Cardiac muscle cell (in vitro differentiated cells and primary cell): ENCODE measurements around the gene MIGA2. TPM values are rescaled to one million over a fixed set of nuclear protein-coding genes. Genes with fewer than 3 reads are reported as not detected.
"Not testable (repeated sequence)": the region's sequence is repeated elsewhere in the genome, so short reads cannot be mapped to it uniquely, and the experiment has no call there.

Experiments
- DNase-seq, 2 donors: peaks; one replicate each; pipeline versions ENCODE4 v3.0.0 to v3.0.0-alpha.2; 2010 to 2017; ENCODE audit warnings: low read depth in 1 of 2, low spot score in 1 of 2
- H3K27ac ChIP-seq: fragments of 200-600 bp; sonication (generic); 2 replicates; pipeline ENCODE4 v1.5.1; 2016
- H3K27me3 ChIP-seq: fragments of 200-600 bp; sonication (generic); 2 replicates; pipeline ENCODE4 v1.6.0; 2016; ENCODE audit warnings: control low read depth
- H3K36me3 ChIP-seq: fragments of 200-600 bp; sonication (generic); 2 replicates; pipeline ENCODE4 v1.5.1; 2016; ENCODE audit warnings: control low read depth
- H3K4me1 ChIP-seq: fragments of 200-600 bp; sonication (generic); 2 replicates; pipeline ENCODE4 v1.8.1; 2017; ENCODE audit warnings: low read depth, mild to moderate bottlenecking, mixed run types
- H3K4me3 ChIP-seq: fragments of 200-600 bp; sonication (generic); 2 replicates; pipeline ENCODE4 v1.5.1; 2016; ENCODE audit warnings: mild to moderate bottlenecking
- H3K9me3 ChIP-seq: fragments of 200-600 bp; sonication (generic); 2 replicates; pipeline ENCODE4 v1.5.1; 2017; ENCODE audit warnings: low read depth, mild to moderate bottlenecking, control low read depth
- polyA plus RNA-seq: library from polyadenylated mRNA; unstranded; fragments of >200 nt; fragmentation: Nextera tagmentation; extraction: Ambion mirVana; gene quantifications from 2 replicates; pipeline ENCODE4 v1.2.1, GENCODE V29; 2016
- total RNA-seq: library from RNA; depleted of rRNA; stranded (reverse); fragments of >200 nt; gene quantifications from 2 replicates; pipeline ENCODE4 v1.2.3, GENCODE V29; 2016
- TF ChIP-seq, protein P1 (sequence below): IDR thresholded peaks from 2 replicates; pipeline ENCODE4 v1.5.1; 2012; ENCODE audit warnings: low read depth, mild to moderate bottlenecking, low read length

The MIGA2 gene
- total and polyA plus RNA-seq, 2 experiments from 2014 or later: 48.7 to 69.8 TPM

DNA sequence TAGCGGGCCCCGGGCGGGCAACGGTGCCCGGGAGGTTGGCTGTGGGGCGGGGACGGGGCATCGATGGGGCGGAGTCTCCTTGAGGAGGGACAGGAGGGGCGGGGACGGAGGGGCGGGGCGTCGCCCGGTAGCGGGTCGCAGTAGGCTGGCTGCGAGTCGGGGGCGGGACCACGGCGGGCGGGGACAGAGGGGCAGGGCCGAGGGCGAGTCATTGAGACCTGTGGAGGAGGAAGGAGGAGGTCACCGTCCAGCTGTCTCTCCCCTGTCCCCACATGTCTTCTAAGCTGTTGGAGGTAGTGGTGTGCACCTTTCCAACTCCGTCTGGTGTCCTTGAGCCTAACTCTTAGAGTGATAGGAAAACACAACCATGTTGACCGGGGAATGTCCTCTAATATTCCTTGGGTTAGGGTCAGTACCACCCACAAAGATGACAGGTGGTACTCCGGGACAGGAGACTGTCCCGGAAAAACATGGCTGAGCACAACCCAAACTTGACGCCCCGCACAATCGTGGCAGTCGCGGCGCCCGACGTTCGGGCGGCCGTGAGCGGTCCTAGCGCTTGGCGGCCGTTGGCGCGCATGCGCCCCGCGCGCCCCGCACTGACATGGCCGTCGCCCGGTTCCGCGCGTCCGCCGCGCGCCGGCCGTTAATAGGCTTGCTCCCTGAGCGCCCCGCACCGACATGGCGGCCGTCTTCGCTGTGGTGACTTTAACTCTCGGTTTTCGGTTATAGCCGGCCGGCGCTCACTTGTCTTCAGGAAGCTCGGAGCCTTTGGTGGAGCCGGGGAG is 74.5 kb downstream of the MIGA2 start, which contains the start of the genes CRAT and PTPA:
TSS of gene CRAT (minus strand) at position 54 of the 788 bp plus-strand sequence. CDS start 284 bp downstream, outside the sequence.
TSS of gene PTPA (plus strand) at position 676 of the 788 bp plus-strand sequence. CDS start 186 bp downstream, outside the sequence.
- Histone ChIP-seq H3K27me3 (no peaks in the 10 kb centered on the region), H3K4me1 (no peaks in the 10 kb centered on the region), H3K27ac (peak within 1 kb of the TSS; percentile 92), H3K36me3 (no peaks in the 10 kb centered on the region), H3K9me3 (no peaks in the 10 kb centered on the region), H3K4me3 (peak within 1 kb of the TSS; percentile 88)
- peak; percentile 96 for DNase-seq
- TF ChIP-seq, protein P1, sequence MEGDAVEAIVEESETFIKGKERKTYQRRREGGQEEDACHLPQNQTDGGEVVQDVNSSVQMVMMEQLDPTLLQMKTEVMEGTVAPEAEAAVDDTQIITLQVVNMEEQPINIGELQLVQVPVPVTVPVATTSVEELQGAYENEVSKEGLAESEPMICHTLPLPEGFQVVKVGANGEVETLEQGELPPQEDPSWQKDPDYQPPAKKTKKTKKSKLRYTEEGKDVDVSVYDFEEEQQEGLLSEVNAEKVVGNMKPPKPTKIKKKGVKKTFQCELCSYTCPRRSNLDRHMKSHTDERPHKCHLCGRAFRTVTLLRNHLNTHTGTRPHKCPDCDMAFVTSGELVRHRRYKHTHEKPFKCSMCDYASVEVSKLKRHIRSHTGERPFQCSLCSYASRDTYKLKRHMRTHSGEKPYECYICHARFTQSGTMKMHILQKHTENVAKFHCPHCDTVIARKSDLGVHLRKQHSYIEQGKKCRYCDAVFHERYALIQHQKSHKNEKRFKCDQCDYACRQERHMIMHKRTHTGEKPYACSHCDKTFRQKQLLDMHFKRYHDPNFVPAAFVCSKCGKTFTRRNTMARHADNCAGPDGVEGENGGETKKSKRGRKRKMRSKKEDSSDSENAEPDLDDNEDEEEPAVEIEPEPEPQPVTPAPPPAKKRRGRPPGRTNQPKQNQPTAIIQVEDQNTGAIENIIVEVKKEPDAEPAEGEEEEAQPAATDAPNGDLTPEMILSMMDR: no peak

DNA sequence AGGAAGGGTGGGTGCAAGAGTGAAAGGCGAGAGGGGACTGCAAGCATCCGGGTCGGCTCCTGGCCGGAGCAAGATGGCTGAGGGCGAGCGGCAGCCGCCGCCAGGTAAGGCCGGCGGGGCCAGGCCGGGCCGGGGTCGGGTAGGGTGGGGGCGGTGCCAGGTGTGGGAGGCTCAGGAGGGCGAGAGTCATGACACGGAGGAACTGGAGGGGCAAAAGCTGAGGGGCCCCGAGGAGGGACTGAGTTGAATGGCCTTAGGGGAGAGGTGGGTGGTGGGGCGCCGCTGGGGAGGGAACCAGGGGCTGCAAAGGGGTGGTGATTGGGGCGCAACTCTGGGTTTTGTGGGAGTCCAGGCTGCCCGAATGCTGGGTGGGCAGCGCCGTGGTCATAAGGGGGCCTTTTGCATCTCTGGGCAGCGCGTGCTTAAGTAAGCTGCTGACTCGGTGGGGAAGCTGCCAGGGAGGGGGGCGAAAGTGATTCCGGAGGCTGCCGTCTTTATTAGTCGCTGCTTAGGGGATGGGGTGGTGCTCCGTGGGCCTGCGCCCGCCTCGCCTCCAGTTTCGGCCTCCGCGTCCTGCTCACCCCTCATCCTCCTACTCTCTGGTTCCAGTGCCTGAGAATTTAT is 75.2 kb downstream of the MIGA2 start:
- H3K4me3 ChIP-seq: peak overlapping the region; percentile 88
- H3K27ac ChIP-seq: peak overlapping the region; percentile 92
- no peaks in the 10 kb centered on the region for H3K9me3 ChIP-seq
- no peaks in the 10 kb centered on the region for H3K4me1 ChIP-seq
- peak; percentile 38 to 56 for DNase-seq
- H3K36me3 ChIP-seq: no peaks in the 10 kb centered on the region
- TF ChIP-seq, protein P1: no peak
- no peaks in the 10 kb centered on the region for H3K27me3 ChIP-seq

DNA sequence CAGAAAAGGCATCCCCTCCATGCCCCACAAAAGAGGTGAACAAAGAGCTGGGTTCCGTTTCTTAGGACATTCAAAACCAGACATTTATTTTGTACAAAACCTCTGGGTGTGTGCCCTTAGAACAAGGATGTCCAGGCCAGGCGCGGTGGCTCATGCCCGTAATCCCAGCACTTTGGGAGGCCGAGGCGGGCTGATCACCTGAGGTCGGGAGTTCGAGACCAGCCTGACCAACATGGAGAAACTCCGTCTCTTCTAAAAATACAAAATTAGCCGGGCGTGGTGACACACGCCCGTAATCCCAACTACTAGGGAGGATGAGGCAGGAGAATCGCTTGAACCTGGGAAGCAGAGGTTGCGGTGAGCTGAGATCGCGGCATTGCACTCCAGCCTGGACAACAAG is 76.1 kb downstream of the MIGA2 start:
- H3K4me1 ChIP-seq, H3K36me3 ChIP-seq, H3K27me3 ChIP-seq, DNase-seq, H3K9me3 ChIP-seq: not testable (repeated sequence)
- Histone ChIP-seq H3K4me3 (peak overlapping the region; percentile 88), H3K27ac (peak overlapping the region; percentile 92)

DNA sequence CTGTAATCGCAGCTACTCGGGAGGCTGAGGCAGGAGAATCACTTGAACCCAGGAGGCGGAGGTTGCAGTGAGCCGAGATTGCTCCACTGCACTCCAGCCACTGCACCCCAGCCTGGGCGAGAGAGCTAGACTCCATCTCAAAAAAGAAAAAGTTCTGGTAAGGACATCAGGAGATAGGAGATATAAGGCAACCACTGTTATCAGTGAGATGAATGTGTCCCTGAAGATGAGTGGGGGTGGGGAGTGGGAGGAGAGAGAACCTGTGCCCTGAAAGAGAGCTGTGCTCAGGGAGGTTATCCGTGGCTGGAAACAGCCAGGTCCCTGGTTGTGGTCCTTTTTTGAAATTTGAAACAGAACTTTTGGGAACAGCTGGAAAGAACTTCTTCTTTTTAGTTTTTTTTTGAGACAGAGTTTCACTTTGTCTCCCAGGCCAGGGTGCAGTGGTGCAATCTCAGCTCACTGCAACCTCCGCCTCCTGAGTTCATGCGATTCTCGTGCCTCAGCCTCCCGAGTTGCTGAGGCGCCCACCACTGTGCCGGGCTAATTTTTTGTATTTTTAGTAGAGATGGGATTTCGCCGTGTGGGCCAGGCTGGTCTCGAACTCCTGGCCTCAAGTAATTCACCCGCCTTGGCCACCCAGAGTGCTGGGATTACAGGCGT is 77.3 kb downstream of the MIGA2 start:
- H3K36me3 ChIP-seq: no peaks in the 10 kb centered on the region
- TF ChIP-seq, protein P1: no peak
- no peak overlapping the region for H3K27ac ChIP-seq
- H3K4me1 ChIP-seq: no peaks in the 10 kb centered on the region
- H3K27me3 ChIP-seq: no peaks in the 10 kb centered on the region
- no peak for DNase-seq
- H3K9me3 ChIP-seq: no peaks in the 10 kb centered on the region
- no peak overlapping the region for H3K4me3 ChIP-seq

DNA sequence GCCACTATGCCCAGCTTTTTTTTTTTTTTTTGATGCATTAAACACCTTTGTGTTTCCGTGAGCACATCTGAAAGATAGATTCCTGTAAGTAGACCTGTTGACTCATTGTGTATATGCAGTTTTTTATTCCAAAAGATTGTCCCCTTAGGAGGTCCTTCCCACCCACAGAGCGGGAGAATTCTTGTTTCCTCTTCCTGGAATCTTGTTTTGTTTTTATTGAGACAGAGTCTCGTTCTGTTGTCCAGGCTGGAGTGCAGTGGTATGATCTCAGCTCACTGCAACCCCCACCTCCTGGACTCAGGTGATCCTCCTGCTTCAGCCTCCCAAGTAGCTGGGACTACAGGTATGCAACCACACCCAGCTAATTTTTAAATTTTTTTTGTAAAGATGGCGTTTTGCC is 82.4 kb downstream of the MIGA2 start:
- Histone ChIP-seq H3K4me3 (no peak overlapping the region), H3K36me3 (peaks cover 2% of the 10 kb centered on the region), H3K9me3 (no peaks in the 10 kb centered on the region), H3K27ac (no peak overlapping the region), H3K27me3 (no peaks in the 10 kb centered on the region), H3K4me1 (no peaks in the 10 kb centered on the region)
- TF ChIP-seq, protein P1: no peak
- no peak for DNase-seq

DNA sequence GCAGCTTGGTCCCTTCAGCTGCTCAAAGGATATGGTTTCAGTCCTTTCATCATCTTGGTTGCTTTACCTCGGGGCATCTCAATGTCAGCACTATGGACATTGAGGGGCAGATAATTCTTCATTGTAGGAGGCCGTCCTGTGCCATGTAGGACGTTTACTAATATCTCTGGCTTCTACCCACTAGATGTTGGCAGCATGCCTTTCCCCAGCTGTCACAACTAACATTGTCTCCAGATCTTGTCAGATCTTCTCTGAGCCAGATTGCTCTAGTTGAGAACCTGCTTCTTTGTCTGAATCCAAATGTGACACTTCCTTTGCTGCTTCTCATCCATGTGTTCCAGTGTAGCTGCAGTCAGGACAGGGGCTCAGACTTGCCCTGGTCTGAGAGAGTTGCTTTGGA is 85.1 kb downstream of the MIGA2 start:
- H3K27ac ChIP-seq: no peak overlapping the region
- DNase-seq: peak in 1 of 2 donors; percentile 41
- TF ChIP-seq, protein P1: no peak
- H3K4me3 ChIP-seq: no peak overlapping the region
- H3K9me3 ChIP-seq: no peaks in the 10 kb centered on the region
- no peaks in the 10 kb centered on the region for H3K27me3 ChIP-seq
- peaks cover 2% of the 10 kb centered on the region for H3K36me3 ChIP-seq
- no peaks in the 10 kb centered on the region for H3K4me1 ChIP-seq
